Keratinocyte (primary cell): ENCODE results near the gene ASTL. TPM values are rescaled to one million over a fixed set of nuclear protein-coding genes. Genes with fewer than 3 reads are reported as not detected.

Source experiments
- DNase-seq: peaks from one replicate; pipeline ENCODE4 v3.0.0-alpha.2; 2011; ENCODE audit warnings: low read depth, missing footprints, low spot score
- FAIRE-seq: peaks from 2 replicates; lab custom pipeline; 2011; peaks lifted over from hg19 to GRCh38; lab: Jason Lieb, UNC
- H2AFZ ChIP-seq: 2 replicates; pipeline ENCODE4 v1.6.0; 2012; ENCODE audit warnings: low read length, control low read depth, inconsistent platforms; ENCODE audit not compliant: control insufficient read depth
- H3K27ac ChIP-seq: 2 replicates; pipeline ENCODE4 v1.5.1; 2011; ENCODE audit warnings: low read length; ENCODE audit not compliant: control insufficient read depth, insufficient read depth
- H3K27me3 ChIP-seq: 3 replicates; pipeline ENCODE4 v1.6.0; 2011; ENCODE audit warnings: low read length; ENCODE audit not compliant: control insufficient read depth, insufficient read depth; ENCODE audit errors: extremely low read depth
- H3K36me3 ChIP-seq, 2 experiments: 2 replicates in 1 of 2; 3 replicates in 1 of 2; pipeline ENCODE4 v1.5.1; 2011; ENCODE audit warnings: low read length in 2 of 2, mild to moderate bottlenecking in 1 of 2; ENCODE audit not compliant: control insufficient read depth in 2 of 2, insufficient read depth in 2 of 2; ENCODE audit errors: extremely low read depth in 1 of 2
- H3K4me1 ChIP-seq: 3 replicates; pipeline ENCODE4 v1.5.1; 2011; ENCODE audit warnings: low read length; ENCODE audit not compliant: control insufficient read depth, insufficient read depth; ENCODE audit errors: extremely low read depth
- H3K4me2 ChIP-seq: 3 replicates; pipeline ENCODE4 v1.6.0; 2011; ENCODE audit warnings: low read depth, low read length; ENCODE audit not compliant: control insufficient read depth, insufficient read depth; ENCODE audit errors: extremely low read depth
- H3K4me3 ChIP-seq, 3 experiments: fragments of 200-600 bp in 1 of 3; sonication (generic) in 1 of 3; 2 replicates in 2 of 3; 3 replicates in 1 of 3; pipeline ENCODE4 v1.5.1; 2011 to 2016; ENCODE audit warnings: low read length in 3 of 3, mild to moderate bottlenecking in 3 of 3, control low read depth in 2 of 3, inconsistent platforms in 1 of 3, low read depth in 1 of 3, mixed read lengths in 1 of 3, mixed run types in 1 of 3, moderate library complexity in 1 of 3; ENCODE audit not compliant: control insufficient read depth in 2 of 3, insufficient read depth in 2 of 3; ENCODE audit errors: extremely low read depth in 1 of 3
- H3K79me2 ChIP-seq: 2 replicates; pipeline ENCODE4 v1.6.0; 2012; ENCODE audit warnings: low read length; ENCODE audit not compliant: control insufficient read depth, insufficient read depth
- H3K9ac ChIP-seq: 3 replicates; pipeline ENCODE4 v1.6.0; 2011; ENCODE audit warnings: low read length; ENCODE audit not compliant: control insufficient read depth, insufficient read depth; ENCODE audit errors: extremely low read depth
- H3K9me1 ChIP-seq: 3 replicates; pipeline ENCODE4 v1.6.0; 2011; ENCODE audit warnings: low read length; ENCODE audit not compliant: control insufficient read depth, insufficient read depth; ENCODE audit errors: extremely low read depth
- H3K9me3 ChIP-seq: 2 replicates; pipeline ENCODE4 v1.5.1; 2012; ENCODE audit warnings: low read depth, low read length; ENCODE audit not compliant: control insufficient read depth
- H4K20me1 ChIP-seq: 3 replicates; pipeline ENCODE4 v1.6.0; 2011; ENCODE audit warnings: low read length; ENCODE audit not compliant: control insufficient read depth, insufficient read depth; ENCODE audit errors: extremely low read depth
- EZH2 ChIP-seq: IDR thresholded peaks from one replicate; pipeline ENCODE4 v1.6.1; 2012; ENCODE audit warnings: inconsistent platforms, mild to moderate bottlenecking, low read length, moderate library complexity
- dilution Hi-C: fragments of 300-500 bp; cut with MboI; formaldehyde crosslinking; loops from one replicate; pipeline ENCODE4 v1.7.0; 2020; ENCODE audit warnings: low sequenced_read_pairs; ENCODE audit not compliant: extremely low pct_ligation_motif_present
- polyA plus RNA-seq, 5 experiments: library from polyadenylated mRNA; depleted of rRNA in 3 of 5; stranded (reverse) in 3 of 5; stranded (forward) in 1 of 5; unstranded in 1 of 5; fragments of >200 nt; gene quantifications; 1 replicate in 1 of 5; 2 replicates in 3 of 5; 3 replicates in 1 of 5; pipeline versions ENCODE4 v1.2.1 to v1.2.3, GENCODE V29; 2011 to 2012; ENCODE audit warnings: missing spikeins in 2 of 5, low read depth in 1 of 5, low replicate concordance in 1 of 5
- TF ChIP-seq, protein P1 (sequence below), 3 experiments: IDR thresholded peaks in 1 of 3; conservative IDR thresholded peaks in 1 of 3; optimal IDR thresholded peaks in 1 of 3; 2 replicates in 2 of 3; 3 replicates in 1 of 3; pipeline versions ENCODE3 to v1.5.1; 2011; ENCODE audit warnings: low read length in 3 of 3, mild to moderate bottlenecking in 3 of 3, moderate library complexity in 2 of 3, control low read depth in 1 of 3, inconsistent platforms in 1 of 3; ENCODE audit not compliant: insufficient read depth in 2 of 3; ENCODE audit errors: extremely low read depth in 1 of 3

The ASTL gene
- polyA plus RNA-seq, 1 donor (not counting 4 experiments of a cell fraction or from before 2014, with no cell fraction given) = not detected

DNA sequence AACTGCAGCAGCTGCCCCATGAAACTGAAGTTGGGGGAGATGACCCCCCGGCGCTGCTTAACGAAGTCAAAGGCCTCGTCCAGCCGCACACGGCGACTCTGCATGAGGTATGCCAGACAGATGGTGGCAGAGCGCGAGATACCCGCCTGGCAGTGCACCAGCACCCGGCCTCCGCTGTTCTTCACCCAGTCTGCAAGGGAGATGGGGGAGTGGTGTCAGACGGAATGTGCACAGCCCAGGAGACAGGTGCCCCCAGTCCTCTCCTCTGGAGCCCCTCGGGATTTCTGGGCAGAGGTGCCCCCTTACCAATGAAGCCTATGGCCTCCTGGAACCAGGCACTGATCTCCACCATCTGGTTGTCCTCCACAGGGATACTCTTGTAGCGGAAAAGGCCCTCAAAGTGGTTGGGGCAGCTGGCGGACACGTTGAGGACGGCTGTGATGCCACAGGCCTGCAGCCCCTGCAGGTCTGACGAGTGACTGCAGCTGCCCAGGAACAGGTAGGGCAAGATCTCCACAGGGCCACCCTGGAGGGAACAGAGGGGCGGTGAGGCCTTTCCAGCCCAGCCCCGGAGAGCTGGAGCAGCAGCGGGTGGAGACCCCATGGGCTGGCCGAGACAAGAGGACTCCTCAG is 5.7 kb upstream of the ASTL start:
- no peak for DNase-seq
- no peaks in the 10 kb centered on the region for H4K20me1 ChIP-seq
- peaks cover 36% of the 10 kb centered on the region for H3K4me1 ChIP-seq
- FAIRE-seq = no peak
- H3K79me2 ChIP-seq = no peaks in the 10 kb centered on the region
- no peak for TF ChIP-seq EZH2
- TF ChIP-seq, protein P1, sequence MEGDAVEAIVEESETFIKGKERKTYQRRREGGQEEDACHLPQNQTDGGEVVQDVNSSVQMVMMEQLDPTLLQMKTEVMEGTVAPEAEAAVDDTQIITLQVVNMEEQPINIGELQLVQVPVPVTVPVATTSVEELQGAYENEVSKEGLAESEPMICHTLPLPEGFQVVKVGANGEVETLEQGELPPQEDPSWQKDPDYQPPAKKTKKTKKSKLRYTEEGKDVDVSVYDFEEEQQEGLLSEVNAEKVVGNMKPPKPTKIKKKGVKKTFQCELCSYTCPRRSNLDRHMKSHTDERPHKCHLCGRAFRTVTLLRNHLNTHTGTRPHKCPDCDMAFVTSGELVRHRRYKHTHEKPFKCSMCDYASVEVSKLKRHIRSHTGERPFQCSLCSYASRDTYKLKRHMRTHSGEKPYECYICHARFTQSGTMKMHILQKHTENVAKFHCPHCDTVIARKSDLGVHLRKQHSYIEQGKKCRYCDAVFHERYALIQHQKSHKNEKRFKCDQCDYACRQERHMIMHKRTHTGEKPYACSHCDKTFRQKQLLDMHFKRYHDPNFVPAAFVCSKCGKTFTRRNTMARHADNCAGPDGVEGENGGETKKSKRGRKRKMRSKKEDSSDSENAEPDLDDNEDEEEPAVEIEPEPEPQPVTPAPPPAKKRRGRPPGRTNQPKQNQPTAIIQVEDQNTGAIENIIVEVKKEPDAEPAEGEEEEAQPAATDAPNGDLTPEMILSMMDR (optimal IDR thresholded peaks at IDR 0.05 in 1 of 3, IDR thresholded peaks at IDR 0.05 in 1 of 3, conservative IDR thresholded peaks at IDR 0.05 in 1 of 3; ENCODE audit: extremely low read depth in 1 of 3, insufficient read depth in 2 of 3, low read length in 3 of 3) = peak in 1 of 3 experiments; percentile 41
- H3K27ac ChIP-seq = no peak overlapping the region
- no peaks in the 10 kb centered on the region for H3K27me3 ChIP-seq
- dilution Hi-C loops = no loop called here
- no peaks in the 10 kb centered on the region for H3K9me1 ChIP-seq
- H3K4me3 ChIP-seq = peak overlapping the region; percentile 40 to 55 (median 46)
- H2AFZ ChIP-seq = no peak overlapping the region
- no peaks in the 10 kb centered on the region for H3K36me3 ChIP-seq
- no peak overlapping the region for H3K9ac ChIP-seq
- H3K4me2 ChIP-seq = peak overlapping the region; percentile 47
- H3K9me3 ChIP-seq = no peaks in the 10 kb centered on the region

DNA sequence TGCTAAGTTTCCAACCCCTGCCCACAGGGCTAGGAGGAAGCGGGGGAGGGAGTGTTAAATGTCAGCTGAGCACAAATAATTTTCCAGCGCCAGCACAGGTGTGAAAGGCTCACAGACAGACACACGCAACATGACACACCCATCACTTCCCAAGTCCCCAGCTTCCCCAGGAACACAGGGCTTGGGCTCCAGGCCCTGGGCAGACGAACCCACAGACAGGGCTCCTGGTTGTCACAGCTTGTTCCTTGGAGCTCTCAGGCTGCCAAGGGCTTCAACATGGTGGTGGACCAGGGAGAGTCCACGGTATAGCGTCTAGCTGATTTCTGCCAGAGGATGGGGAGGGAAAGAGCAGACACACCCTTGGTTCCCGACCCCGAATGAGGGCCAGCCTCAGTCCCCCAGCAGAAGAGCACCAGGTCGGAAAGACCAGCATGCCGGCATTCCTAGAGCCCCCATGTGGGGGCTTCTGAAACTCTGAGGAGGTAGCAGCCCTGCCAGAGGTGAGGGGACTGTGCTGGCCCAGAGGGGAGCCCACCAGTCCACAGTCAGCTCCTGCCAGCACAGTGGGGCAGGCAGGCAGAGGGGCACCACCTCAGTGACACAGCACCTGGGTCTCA is 5.0 kb upstream of the ASTL start:
- Histone ChIP-seq H3K79me2 (no peaks in the 10 kb centered on the region), H3K9ac (no peak overlapping the region), H3K4me2 (no peak overlapping the region), H3K9me3 (no peaks in the 10 kb centered on the region), H3K9me1 (no peaks in the 10 kb centered on the region), H3K4me3 (no peak overlapping the region), H3K4me1 (peaks cover 31% of the 10 kb centered on the region), H3K27me3 (no peaks in the 10 kb centered on the region), H3K36me3 (no peaks in the 10 kb centered on the region), H3K27ac (no peak overlapping the region), H4K20me1 (no peaks in the 10 kb centered on the region), H2AFZ (no peak overlapping the region)
- dilution Hi-C loops = no loop called here
- DNase-seq = no peak
- TF ChIP-seq EZH2 = no peak
- TF ChIP-seq, protein P1 (optimal IDR thresholded peaks at IDR 0.05 in 1 of 3, IDR thresholded peaks at IDR 0.05 in 1 of 3, conservative IDR thresholded peaks at IDR 0.05 in 1 of 3; ENCODE audit: extremely low read depth in 1 of 3, insufficient read depth in 2 of 3, low read length in 3 of 3) = no peak
- FAIRE-seq = no peak
